ENCODE measurements around the gene KCNG2. TPM values are rescaled to one million over a fixed set of nuclear protein-coding genes. Genes with fewer than 3 reads are reported as not detected.

KCNG2 gene
- total RNA-seq, 1 experiment from 2014 or later = not detected

- TF ChIP-seq CTCF (IDR thresholded peaks at IDR 0.05 in 2 of 3, conservative IDR thresholded peaks at IDR 0.05 in 1 of 3; ENCODE audit: borderline replicate concordance in 1 of 3, insufficient read depth in 1 of 3, low read depth in 2 of 3, low read length in 2 of 3) (no peak), FOSL1 (IDR thresholded peaks at IDR 0.05; ENCODE audit: low read depth) (no peak), EZH2phosphoT487 (IDR thresholded peaks at IDR 0.05; ENCODE audit: borderline replicate concordance) (no peak), REST (IDR thresholded peaks at IDR 0.05; ENCODE audit: low read depth) (no peak)
Observed at GRCh38 chr18:79917169-79917852, 119.6 kb downstream of the KCNG2 start (continued).

- RAD21 ChIA-PET (ENCODE audit: low non-redundant PET in 1 of 2, low total read pairs in 2 of 2, uncharacterized antibody in 2 of 2, unreplicated experiment in 2 of 2) = no interaction called here
Observed at GRCh38 chr18:79917853-79918614, 120.3 kb downstream of the KCNG2 start.

More at GRCh38 chr18:79917853-79918614, 120.3 kb downstream of the KCNG2 start:
- H3K27me3 ChIP-seq (ENCODE audit: insufficient read depth, low read length) = no peaks in the 10 kb centered on the region
- no peak overlapping the region for H2AFZ ChIP-seq (ENCODE audit: low read depth, low read length, poor library complexity, severe bottlenecking)
- H4K20me1 ChIP-seq (ENCODE audit: insufficient read depth) = no peaks in the 10 kb centered on the region
- H3K4me1 ChIP-seq (ENCODE audit: control insufficient read depth in 1 of 2, insufficient read depth in 2 of 2, low read length in 2 of 2) = no peaks in the 10 kb centered on the region
- ChIA-PET CTCF (no interaction called here), POLR2A (no interaction called here)
- H3K4me2 ChIP-seq (ENCODE audit: low read length) = no peak overlapping the region
- no peak overlapping the region for H3K4me3 ChIP-seq (replicated peaks in 1 of 2; ENCODE audit: low read depth in 1 of 2, low read length in 2 of 2)
- H3K79me2 ChIP-seq (ENCODE audit: insufficient read depth, low read length) = peaks cover 32% of the 10 kb centered on the region
- no peak overlapping the region for H3K9ac ChIP-seq (ENCODE audit: low read length)
- ATAC-seq = no peak
- H3K36me3 ChIP-seq (ENCODE audit: control insufficient read depth in 1 of 2, insufficient read depth in 2 of 2, low read length in 2 of 2) = peaks cover 0 to 13% of the 10 kb centered on the region in 2 experiments; a peak in 1 of 4 replicates
- intact Hi-C loops (cut with micrococcal nuclease) = no loop called here
- H3K9me2 ChIP-seq (ENCODE audit: insufficient read depth) = no peaks in the 10 kb centered on the region
- no peak for TF ChIP-seq ZBTB33 (IDR thresholded peaks at IDR 0.05; ENCODE audit: extremely low read depth, insufficient replicate concordance, low read length)
- no TSS peak for BruUV-seq (replicated peaks)
- H3K9me3 ChIP-seq (ENCODE audit: control insufficient read depth in 1 of 2, insufficient read depth in 1 of 2, low read depth in 1 of 2, low read length in 2 of 2) = no peaks in the 10 kb centered on the region
- no peak overlapping the region for H3K27ac ChIP-seq (ENCODE audit: low read depth, low read length)
- DNase-seq (ENCODE audit: low read depth, low spot score) = no peak

Data from HCT116 (cell line).